ENCODE data around the gene SEMA3C. TPM values are rescaled to one million over a fixed set of nuclear protein-coding genes. Genes with fewer than 3 reads are reported as not detected.

The SEMA3C gene
- polyA plus RNA-seq, 1 donor from 2014 or later = 386 TPM

DNA sequence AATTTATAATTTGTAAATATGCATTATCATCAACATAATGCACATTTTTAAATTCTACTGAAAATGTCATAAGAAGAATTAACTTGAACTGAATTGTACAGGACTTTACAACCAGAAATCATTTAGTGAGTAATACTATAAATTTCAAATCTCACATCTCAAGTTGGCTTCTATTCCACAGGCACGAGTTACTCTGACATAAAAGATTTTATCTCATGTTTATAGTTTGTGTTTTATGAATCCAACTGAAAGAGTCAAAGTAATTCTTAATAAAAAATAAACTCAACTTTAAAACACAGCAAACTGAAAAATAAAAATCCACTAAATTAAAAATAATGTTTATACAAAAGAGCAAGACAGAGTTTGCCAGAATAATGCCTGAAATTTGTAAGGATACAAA lies 151.2 kb downstream of the SEMA3C start:
- H3K79me2 ChIP-seq (replicated peaks; ENCODE audit: insufficient read depth, low read length) = no peaks in the 10 kb centered on the region
- no peaks in the 10 kb centered on the region for H3K9me2 ChIP-seq (ENCODE audit: insufficient read depth, low read length)
- TF ChIP-seq, protein P1, sequence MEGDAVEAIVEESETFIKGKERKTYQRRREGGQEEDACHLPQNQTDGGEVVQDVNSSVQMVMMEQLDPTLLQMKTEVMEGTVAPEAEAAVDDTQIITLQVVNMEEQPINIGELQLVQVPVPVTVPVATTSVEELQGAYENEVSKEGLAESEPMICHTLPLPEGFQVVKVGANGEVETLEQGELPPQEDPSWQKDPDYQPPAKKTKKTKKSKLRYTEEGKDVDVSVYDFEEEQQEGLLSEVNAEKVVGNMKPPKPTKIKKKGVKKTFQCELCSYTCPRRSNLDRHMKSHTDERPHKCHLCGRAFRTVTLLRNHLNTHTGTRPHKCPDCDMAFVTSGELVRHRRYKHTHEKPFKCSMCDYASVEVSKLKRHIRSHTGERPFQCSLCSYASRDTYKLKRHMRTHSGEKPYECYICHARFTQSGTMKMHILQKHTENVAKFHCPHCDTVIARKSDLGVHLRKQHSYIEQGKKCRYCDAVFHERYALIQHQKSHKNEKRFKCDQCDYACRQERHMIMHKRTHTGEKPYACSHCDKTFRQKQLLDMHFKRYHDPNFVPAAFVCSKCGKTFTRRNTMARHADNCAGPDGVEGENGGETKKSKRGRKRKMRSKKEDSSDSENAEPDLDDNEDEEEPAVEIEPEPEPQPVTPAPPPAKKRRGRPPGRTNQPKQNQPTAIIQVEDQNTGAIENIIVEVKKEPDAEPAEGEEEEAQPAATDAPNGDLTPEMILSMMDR (IDR thresholded peaks at IDR 0.05; ENCODE audit: poor library complexity, severe bottlenecking) = no peak
- no peak for TF ChIP-seq RAD21 (conservative IDR thresholded peaks at IDR 0.05)
- TF ChIP-seq, protein P2, sequence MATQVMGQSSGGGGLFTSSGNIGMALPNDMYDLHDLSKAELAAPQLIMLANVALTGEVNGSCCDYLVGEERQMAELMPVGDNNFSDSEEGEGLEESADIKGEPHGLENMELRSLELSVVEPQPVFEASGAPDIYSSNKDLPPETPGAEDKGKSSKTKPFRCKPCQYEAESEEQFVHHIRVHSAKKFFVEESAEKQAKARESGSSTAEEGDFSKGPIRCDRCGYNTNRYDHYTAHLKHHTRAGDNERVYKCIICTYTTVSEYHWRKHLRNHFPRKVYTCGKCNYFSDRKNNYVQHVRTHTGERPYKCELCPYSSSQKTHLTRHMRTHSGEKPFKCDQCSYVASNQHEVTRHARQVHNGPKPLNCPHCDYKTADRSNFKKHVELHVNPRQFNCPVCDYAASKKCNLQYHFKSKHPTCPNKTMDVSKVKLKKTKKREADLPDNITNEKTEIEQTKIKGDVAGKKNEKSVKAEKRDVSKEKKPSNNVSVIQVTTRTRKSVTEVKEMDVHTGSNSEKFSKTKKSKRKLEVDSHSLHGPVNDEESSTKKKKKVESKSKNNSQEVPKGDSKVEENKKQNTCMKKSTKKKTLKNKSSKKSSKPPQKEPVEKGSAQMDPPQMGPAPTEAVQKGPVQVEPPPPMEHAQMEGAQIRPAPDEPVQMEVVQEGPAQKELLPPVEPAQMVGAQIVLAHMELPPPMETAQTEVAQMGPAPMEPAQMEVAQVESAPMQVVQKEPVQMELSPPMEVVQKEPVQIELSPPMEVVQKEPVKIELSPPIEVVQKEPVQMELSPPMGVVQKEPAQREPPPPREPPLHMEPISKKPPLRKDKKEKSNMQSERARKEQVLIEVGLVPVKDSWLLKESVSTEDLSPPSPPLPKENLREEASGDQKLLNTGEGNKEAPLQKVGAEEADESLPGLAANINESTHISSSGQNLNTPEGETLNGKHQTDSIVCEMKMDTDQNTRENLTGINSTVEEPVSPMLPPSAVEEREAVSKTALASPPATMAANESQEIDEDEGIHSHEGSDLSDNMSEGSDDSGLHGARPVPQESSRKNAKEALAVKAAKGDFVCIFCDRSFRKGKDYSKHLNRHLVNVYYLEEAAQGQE (IDR thresholded peaks at IDR 0.05; ENCODE audit: borderline replicate concordance) = no peak
- TF ChIP-seq EP300 (conservative IDR thresholded peaks at IDR 0.05; ENCODE audit: poor library complexity, severe bottlenecking) = no peak
- no peak for TF ChIP-seq TAF1 (IDR thresholded peaks at IDR 0.05; ENCODE audit: low read depth)
- TF ChIP-seq EZH2 (IDR thresholded peaks at IDR 0.05; ENCODE audit: borderline replicate concordance, insufficient read depth, low read length, poor library complexity, severe bottlenecking) = no peak
- no peak for TF ChIP-seq POLR2AphosphoS5 (IDR thresholded peaks at IDR 0.05)
- TF ChIP-seq SMC3 (conservative IDR thresholded peaks at IDR 0.05; ENCODE audit: poor library complexity) = no peak
- TF ChIP-seq MXI1 (conservative IDR thresholded peaks at IDR 0.05; ENCODE audit: poor library complexity, severe bottlenecking) = no peak
- H3K9me3 ChIP-seq (ENCODE audit: low read length) = no peaks in the 10 kb centered on the region
- no peak overlapping the region for H3K27ac ChIP-seq (ENCODE audit: low read length)
- no peaks in the 10 kb centered on the region for H3K27me3 ChIP-seq (ENCODE audit: insufficient read depth, low read depth, low read length)
- H3K4me2 ChIP-seq (ENCODE audit: low read length) = no peak overlapping the region
- H3K9ac ChIP-seq (ENCODE audit: low read length) = no peak overlapping the region
- peaks cover 4% of the 10 kb centered on the region for H3K36me3 ChIP-seq (ENCODE audit: insufficient read depth, low read length)
- H3K4me3 ChIP-seq (ENCODE audit: low read length) = no peak overlapping the region
- no peaks in the 10 kb centered on the region for H3F3A ChIP-seq (ENCODE audit: insufficient read depth, low read length, poor library complexity, severe bottlenecking)
- H2AFZ ChIP-seq (ENCODE audit: low read depth, low read length) = no peak overlapping the region
- no peaks in the 10 kb centered on the region for H4K20me1 ChIP-seq (ENCODE audit: insufficient read depth)

DNA sequence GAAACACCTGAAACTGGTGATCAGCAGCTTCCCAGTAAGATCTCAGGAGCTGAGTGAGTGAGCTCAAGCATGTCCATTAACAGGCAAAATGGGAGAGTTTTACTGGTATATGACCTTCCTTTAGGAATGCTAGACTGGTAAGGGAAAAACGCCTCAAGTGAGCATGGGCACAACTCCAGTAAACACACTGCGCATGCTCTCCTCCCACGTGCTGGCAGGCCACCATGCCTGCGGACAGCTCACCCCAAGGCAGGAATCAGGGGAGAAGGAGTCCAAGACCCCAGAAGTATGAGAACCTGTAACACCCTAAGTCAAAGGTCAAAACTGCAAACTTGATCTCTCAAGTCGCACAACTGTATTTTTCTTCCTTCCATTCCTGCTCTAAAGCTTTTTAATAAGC lies 152.1 kb downstream of the SEMA3C start:
- no peaks in the 10 kb centered on the region for H3K9me3 ChIP-seq (ENCODE audit: low read length)

More for the DNA sequence above, 152.1 kb downstream of the SEMA3C start:
- no peaks in the 10 kb centered on the region for H4K20me1 ChIP-seq (ENCODE audit: insufficient read depth)
- H3K36me3 ChIP-seq (ENCODE audit: insufficient read depth, low read length) = peaks cover 4% of the 10 kb centered on the region
- no peaks in the 10 kb centered on the region for H3K79me2 ChIP-seq (replicated peaks; ENCODE audit: insufficient read depth, low read length)
- H3K9ac ChIP-seq (ENCODE audit: low read length) = no peak overlapping the region
- no peaks in the 10 kb centered on the region for H3K27me3 ChIP-seq (ENCODE audit: insufficient read depth, low read depth, low read length)
- no peak overlapping the region for H3K4me2 ChIP-seq (ENCODE audit: low read length)
- no peaks in the 10 kb centered on the region for H3K9me2 ChIP-seq (ENCODE audit: insufficient read depth, low read length)
- H2AFZ ChIP-seq (ENCODE audit: low read depth, low read length) = no peak overlapping the region
- H3F3A ChIP-seq (ENCODE audit: insufficient read depth, low read length, poor library complexity, severe bottlenecking) = no peaks in the 10 kb centered on the region
- H3K4me3 ChIP-seq (ENCODE audit: low read length) = no peak overlapping the region
- TF ChIP-seq TAF1 (IDR thresholded peaks at IDR 0.05; ENCODE audit: low read depth) = no peak
- TF ChIP-seq MXI1 (conservative IDR thresholded peaks at IDR 0.05; ENCODE audit: poor library complexity, severe bottlenecking) = no peak
- no peak for TF ChIP-seq RAD21 (conservative IDR thresholded peaks at IDR 0.05)
- TF ChIP-seq POLR2AphosphoS5 (IDR thresholded peaks at IDR 0.05) = no peak
- no peak for TF ChIP-seq EZH2 (IDR thresholded peaks at IDR 0.05; ENCODE audit: borderline replicate concordance, insufficient read depth, low read length, poor library complexity, severe bottlenecking)
- no peak for TF ChIP-seq EP300 (conservative IDR thresholded peaks at IDR 0.05; ENCODE audit: poor library complexity, severe bottlenecking)
- no peak for TF ChIP-seq SMC3 (conservative IDR thresholded peaks at IDR 0.05; ENCODE audit: poor library complexity)
- TF ChIP-seq, protein P2 (IDR thresholded peaks at IDR 0.05; ENCODE audit: borderline replicate concordance) = no peak
- TF ChIP-seq, protein P1 (IDR thresholded peaks at IDR 0.05; ENCODE audit: poor library complexity, severe bottlenecking) = no peak
- no peak overlapping the region for H3K27ac ChIP-seq (ENCODE audit: low read length)

Data from neural cell (in vitro differentiated cells).